GM20431 (cell line): ENCODE data around the gene NF2.

Experiments used
- in situ Hi-C: fragments of 300-500 bp; cut with MseI, MboI; formaldehyde crosslinking; loops from one replicate; pipeline ENCODE4 v1.15.0; 2020; ENCODE audit warnings: low sequenced_read_pairs; ENCODE audit not compliant: unreplicated experiment

Gene NF2

GRCh38 chr22:29629903-29630516, 26.6 kb downstream of the NF2 start:
- in situ Hi-C loops, result no loop called here

- in situ Hi-C loops, result no loop called here
Measured at GRCh38 chr22:29630987-29631386, 27.6 kb downstream of the NF2 start.

DNA sequence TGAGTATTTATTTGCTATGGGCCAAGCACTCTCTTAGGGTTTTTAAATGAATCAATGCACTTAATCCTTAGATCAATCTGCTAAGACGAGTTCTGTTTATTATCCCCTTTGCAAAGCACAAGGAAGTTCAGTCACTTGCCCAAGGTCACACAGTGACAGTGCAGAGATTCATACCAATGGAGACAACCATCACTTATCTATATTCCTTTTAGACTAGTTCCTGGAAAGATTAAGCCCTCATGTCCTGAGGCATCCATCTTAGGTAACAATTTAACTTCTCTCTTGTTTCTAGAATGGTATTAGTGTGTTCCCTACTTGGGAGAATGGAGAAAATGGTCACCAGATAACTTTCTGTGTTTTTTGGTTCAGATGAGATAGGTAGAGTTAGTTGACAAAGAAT, 28.3 kb downstream of the NF2 start:
- in situ Hi-C loops, result no loop called here

DNA sequence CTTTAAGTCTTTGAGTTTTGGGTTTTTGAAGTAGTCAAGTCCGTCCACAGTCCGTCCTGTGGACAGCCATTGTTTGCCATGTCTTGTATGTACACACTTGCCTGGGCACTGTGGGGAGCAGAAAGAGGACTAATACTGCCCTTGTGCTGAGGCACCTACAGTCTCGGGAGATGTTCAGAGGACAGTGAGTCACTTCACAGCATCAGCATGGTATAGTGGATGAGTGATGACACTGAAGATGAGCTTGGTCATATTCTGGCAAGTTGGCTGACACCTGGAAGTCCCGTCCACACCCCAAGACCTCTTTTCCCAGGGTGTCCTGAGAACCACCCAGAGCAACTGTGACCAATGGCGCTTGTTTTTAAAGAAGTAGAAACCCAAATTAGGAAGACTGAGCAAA, 29.2 kb downstream of the NF2 start:
- in situ Hi-C loops, result no loop called here

- in situ Hi-C loops, result no loop called here
Measured at GRCh38 chr22:29633514-29634312, 30.3 kb downstream of the NF2 start.

- in situ Hi-C loops, result no loop called here
Measured at GRCh38 chr22:29634847-29635246, 31.4 kb downstream of the NF2 start.

GRCh38 chr22:29635734-29636357, 32.4 kb downstream of the NF2 start:
- in situ Hi-C loops, result no loop called here

DNA sequence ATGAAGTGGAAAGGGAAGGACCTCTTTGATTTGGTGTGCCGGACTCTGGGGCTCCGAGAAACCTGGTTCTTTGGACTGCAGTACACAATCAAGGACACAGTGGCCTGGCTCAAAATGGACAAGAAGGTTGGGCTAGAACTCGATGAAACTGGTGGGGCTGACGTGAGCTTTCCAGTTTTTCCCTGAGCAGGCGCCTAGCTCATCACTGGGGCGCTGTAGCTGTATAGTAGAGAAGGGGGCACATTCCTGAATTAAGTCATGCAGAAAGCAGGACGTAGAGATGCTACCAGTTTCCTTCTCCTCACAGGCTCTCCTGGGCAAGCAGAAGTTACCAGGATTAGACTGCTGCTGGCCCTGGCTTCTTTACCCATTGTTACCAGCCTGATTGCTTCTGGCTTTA, 33.3 kb downstream of the NF2 start:
- in situ Hi-C loops, result no loop called here

- in situ Hi-C loops, result no loop called here
Measured at GRCh38 chr22:29637181-29637580, 33.7 kb downstream of the NF2 start.

GRCh38 chr22:29638678-29639077, 35.2 kb downstream of the NF2 start:
- in situ Hi-C loops, result no loop called here

DNA sequence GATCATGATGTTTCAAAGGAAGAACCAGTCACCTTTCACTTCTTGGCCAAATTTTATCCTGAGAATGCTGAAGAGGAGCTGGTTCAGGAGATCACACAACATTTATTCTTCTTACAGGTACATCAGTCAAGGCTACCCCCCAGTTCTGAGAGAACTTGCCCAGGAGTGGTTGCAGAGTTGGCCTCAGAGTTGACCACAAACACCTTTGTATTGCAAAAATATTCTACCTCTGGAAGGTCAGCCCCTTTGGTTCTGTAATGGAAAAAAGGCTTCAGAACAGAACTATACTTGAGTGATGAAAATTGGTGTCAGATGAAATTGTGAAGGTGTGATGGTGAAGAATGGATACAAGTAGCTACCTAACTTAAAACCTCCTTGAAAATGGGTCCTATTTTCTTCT, 35.7 kb downstream of the NF2 start:
- in situ Hi-C loops, result no loop called here

GRCh38 chr22:29641042-29641699, 37.7 kb downstream of the NF2 start:
- in situ Hi-C loops, result no loop called here

- in situ Hi-C loops, result no loop called here
Measured at GRCh38 chr22:29641700-29642330, 38.4 kb downstream of the NF2 start.

DNA sequence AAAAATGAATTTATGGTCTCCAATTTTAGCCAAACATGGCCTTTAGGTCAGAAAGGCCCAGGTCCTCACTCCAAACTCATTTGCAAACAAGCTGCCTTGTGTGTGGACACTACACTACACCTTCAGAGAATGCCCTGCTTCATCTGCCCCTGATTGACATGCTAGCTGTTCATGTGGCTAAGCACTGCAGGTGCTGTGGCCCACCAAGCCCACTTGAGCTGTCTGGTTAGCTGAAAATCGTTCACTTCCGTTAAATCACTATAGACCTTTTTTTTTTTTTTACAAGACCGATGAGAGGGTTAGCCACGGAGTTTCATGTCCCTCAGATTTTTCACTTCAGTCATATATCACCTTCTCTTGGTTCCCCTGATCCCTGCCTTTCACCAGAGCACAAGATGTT, 39.3 kb downstream of the NF2 start:
- in situ Hi-C loops, result no loop called here

- in situ Hi-C loops, result no loop called here
Measured at GRCh38 chr22:29647954-29648737, 44.7 kb downstream of the NF2 start.

- in situ Hi-C loops, result no loop called here
Measured at GRCh38 chr22:29650370-29650769, 46.9 kb downstream of the NF2 start.

DNA sequence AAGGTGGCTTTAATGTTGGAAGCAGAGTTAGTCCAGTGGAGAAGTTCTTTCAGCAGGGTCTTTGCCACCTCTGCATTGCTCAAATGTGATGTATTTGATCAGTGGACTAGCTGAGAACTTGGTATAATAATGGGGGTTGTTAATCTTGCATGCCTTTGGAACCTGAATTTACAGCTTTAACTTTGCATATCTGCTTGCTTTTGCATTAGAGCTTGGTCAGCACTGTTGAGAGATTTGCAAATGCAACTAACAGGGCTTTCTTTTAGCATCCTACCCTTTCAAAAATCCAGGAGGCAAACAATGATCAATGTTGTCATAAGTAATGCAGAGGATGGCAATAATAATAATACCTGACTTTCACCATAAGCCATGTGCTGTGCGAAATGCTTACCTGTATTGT, 48.2 kb downstream of the NF2 start:
- in situ Hi-C loops, result no loop called here

DNA sequence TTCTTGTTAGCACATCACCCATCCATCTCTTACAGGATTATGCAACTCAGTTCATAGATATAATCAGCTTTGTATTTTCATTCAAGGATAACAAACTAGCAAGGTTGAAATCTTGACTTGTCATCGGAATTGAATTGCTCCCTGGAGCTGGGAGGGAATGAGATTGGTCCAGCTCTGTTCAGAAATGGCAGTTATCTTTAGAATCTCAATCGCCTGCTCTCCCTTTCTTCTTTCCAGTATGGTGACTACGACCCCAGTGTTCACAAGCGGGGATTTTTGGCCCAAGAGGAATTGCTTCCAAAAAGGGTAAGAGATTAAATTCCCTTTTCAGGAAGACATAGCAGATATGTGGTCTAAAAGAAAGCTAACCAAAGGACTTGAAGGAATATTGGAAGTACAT, 51.0 kb downstream of the NF2 start:
- in situ Hi-C loops, result no loop called here

GRCh38 chr22:29654882-29655281, 51.4 kb downstream of the NF2 start:
- in situ Hi-C loops, result no loop called here

- in situ Hi-C loops, result no loop called here
Measured at GRCh38 chr22:29658176-29658575, 54.7 kb downstream of the NF2 start.
